NCI-H460 (cell line): ENCODE data around the gene CCL8. TPM values are rescaled to one million over a fixed set of nuclear protein-coding genes. Genes with fewer than 3 reads are reported as not detected.
"Not testable (repeated sequence)": the region's sequence is repeated elsewhere in the genome, so short reads cannot be mapped to it uniquely, and the experiment has no call there.

Source experiments
- DNase-seq: peaks from one replicate; pipeline ENCODE4 v3.0.0-alpha.2; 2016; ENCODE audit warnings: low read depth; ENCODE audit errors: extremely low read depth
- total RNA-seq: library from RNA; depleted of rRNA; stranded (reverse); fragments of >200 nt; shearing (Covaris generic); gene quantifications from 2 replicates; pipeline ENCODE4 v1.2.3, GENCODE V29; 2014

CCL8 gene
- total RNA-seq, 1 experiment from 2014 or later, result not detected

- DNase-seq, result no peak
Measured at GRCh38 chr17:34313164-34313563, 6.1 kb upstream of the CCL8 start.

- no peak for DNase-seq
Measured at GRCh38 chr17:34314279-34314678, 5.0 kb upstream of the CCL8 start.

GRCh38 chr17:34318474-34318873 is 761 bp upstream of the CCL8 start:
- DNase-seq, result no peak

GRCh38 chr17:34321964-34322363 is 2.7 kb downstream of the CCL8 start:
- no peak for DNase-seq

GRCh38 chr17:34327580-34327979 is 8.3 kb downstream of the CCL8 start:
- DNase-seq, result not testable (repeated sequence)

GRCh38 chr17:34337701-34338100 is 18.5 kb downstream of the CCL8 start:
- no peak for DNase-seq

- no peak for DNase-seq
Measured at GRCh38 chr17:34339138-34339770, 20.0 kb downstream of the CCL8 start.

- no peak for DNase-seq
Measured at GRCh38 chr17:34341916-34342315, 22.7 kb downstream of the CCL8 start.

GRCh38 chr17:34347063-34347462 is 27.8 kb downstream of the CCL8 start:
- DNase-seq, result no peak

- no peak for DNase-seq
Measured at GRCh38 chr17:34349751-34350150, 30.5 kb downstream of the CCL8 start.

- DNase-seq, result no peak
Measured at GRCh38 chr17:34351096-34351495, 31.9 kb downstream of the CCL8 start.

- no peak for DNase-seq
Measured at GRCh38 chr17:34352191-34352590, 33.0 kb downstream of the CCL8 start.

- DNase-seq, result no peak
Measured at GRCh38 chr17:34354637-34355036, 35.4 kb downstream of the CCL8 start.

GRCh38 chr17:34356194-34356593 is 37.0 kb downstream of the CCL8 start, which contains the start of gene CCL13:
Gene CCL13, plus strand, starts transcription at chr17:34356480. Its CDS starts 47 bp downstream, at chr17:34356527.
- DNase-seq, result no peak

- no peak for DNase-seq
Measured at GRCh38 chr17:34357398-34357797, 38.2 kb downstream of the CCL8 start.

GRCh38 chr17:34358631-34359030 is 39.4 kb downstream of the CCL8 start:
- DNase-seq, result no peak

GRCh38 chr17:34360601-34361270 is 41.5 kb downstream of the CCL8 start:
- DNase-seq, result no peak

- peak; percentile 81 for DNase-seq
Measured at GRCh38 chr17:34361478-34362061, 42.3 kb downstream of the CCL8 start.

GRCh38 chr17:34363183-34363661 is 44.0 kb downstream of the CCL8 start, which contains the start of gene CCL1:
Gene CCL1, minus strand, starts transcription at chr17:34363233. Its CDS starts 72 bp downstream, at chr17:34363161.
- no peak for DNase-seq

- DNase-seq, result no peak
Measured at GRCh38 chr17:34364751-34365150, 45.5 kb downstream of the CCL8 start.

GRCh38 chr17:34365340-34365739 is 46.1 kb downstream of the CCL8 start:
- no peak for DNase-seq

GRCh38 chr17:34366010-34366409 is 46.8 kb downstream of the CCL8 start:
- no peak for DNase-seq
